Trophoblast cell (in vitro differentiated cells and primary cell): ENCODE results near the gene PLAC8. TPM values are rescaled to one million over a fixed set of nuclear protein-coding genes. Genes with fewer than 3 reads are reported as not detected.
A peak's percentile ranks its signal among the peaks of the same experiment; 100 is the strongest.

Source experiments
- DNase-seq, 2 donors: peaks; one replicate each; pipeline ENCODE4 v3.0.0-alpha.2; 2016
- H2AFZ ChIP-seq: 2 replicates; pipeline ENCODE4 v1.6.1; 2013; ENCODE audit warnings: low read length, moderate library complexity, mild to moderate bottlenecking; ENCODE audit not compliant: insufficient read depth, poor library complexity
- H2AK5ac ChIP-seq: 2 replicates; pipeline ENCODE4 v1.6.1; 2013; ENCODE audit warnings: mild to moderate bottlenecking, low read length
- H2BK120ac ChIP-seq: 2 replicates; pipeline ENCODE4 v1.6.1; 2013; ENCODE audit warnings: low read length, mild to moderate bottlenecking, moderate library complexity; ENCODE audit not compliant: insufficient read depth, poor library complexity
- H2BK12ac ChIP-seq: 2 replicates; pipeline ENCODE4 v1.6.1; 2013; ENCODE audit warnings: mild to moderate bottlenecking, low read length, moderate library complexity
- H2BK5ac ChIP-seq: 2 replicates; pipeline ENCODE4 v1.6.1; 2013; ENCODE audit warnings: low read length, low read depth, moderate library complexity, mild to moderate bottlenecking; ENCODE audit not compliant: poor library complexity
- H3K14ac ChIP-seq: 2 replicates; pipeline ENCODE4 v1.6.1; 2013; ENCODE audit warnings: mild to moderate bottlenecking, low read length
- H3K18ac ChIP-seq: 2 replicates; pipeline ENCODE4 v1.6.1; 2013; ENCODE audit warnings: mild to moderate bottlenecking, low read length
- H3K23ac ChIP-seq: 2 replicates; pipeline ENCODE4 v1.6.1; 2013; ENCODE audit warnings: low read length
- H3K27ac ChIP-seq: 2 replicates; pipeline ENCODE4 v1.5.1; 2013; ENCODE audit warnings: low read depth, mild to moderate bottlenecking, inconsistent platforms, low read length, moderate library complexity
- H3K27me3 ChIP-seq: 2 replicates; pipeline ENCODE4 v1.6.1; 2013; ENCODE audit warnings: inconsistent platforms, mild to moderate bottlenecking, low read length, moderate library complexity; ENCODE audit not compliant: insufficient read depth
- H3K36me3 ChIP-seq, 2 experiments: 1 replicate in 1 of 2; 2 replicates in 1 of 2; pipeline ENCODE4 v1.6.1; 2013; ENCODE audit warnings: low read length in 2 of 2, mild to moderate bottlenecking in 2 of 2, moderate library complexity in 1 of 2; ENCODE audit not compliant: insufficient read depth in 2 of 2, control insufficient read depth in 1 of 2
- H3K4ac ChIP-seq: 2 replicates; pipeline ENCODE4 v1.6.1; 2013; ENCODE audit warnings: low read depth, mild to moderate bottlenecking, low read length, moderate library complexity
- H3K4me1 ChIP-seq, 2 experiments: 1 replicate in 1 of 2; 2 replicates in 1 of 2; pipeline ENCODE4 v1.6.1; 2013; ENCODE audit warnings: low read length in 2 of 2, mild to moderate bottlenecking in 2 of 2, moderate library complexity in 1 of 2; ENCODE audit not compliant: insufficient read depth in 2 of 2, control insufficient read depth in 1 of 2
- H3K4me2 ChIP-seq: 2 replicates; pipeline ENCODE4 v1.6.1; 2013; ENCODE audit warnings: inconsistent platforms, mild to moderate bottlenecking, low read length, moderate library complexity
- H3K4me3 ChIP-seq: 2 replicates; pipeline ENCODE4 v1.5.1; 2013; ENCODE audit warnings: mild to moderate bottlenecking, low read depth, low read length, inconsistent platforms
- H3K79me1 ChIP-seq: one replicate; pipeline ENCODE4 v1.6.1; 2013; ENCODE audit warnings: low read length
- H3K79me2 ChIP-seq: 2 replicates; pipeline ENCODE4 v1.6.1; 2013; ENCODE audit warnings: low read length, mild to moderate bottlenecking; ENCODE audit not compliant: control insufficient read depth, insufficient read depth, poor library complexity
- H3K9ac ChIP-seq: 2 replicates; pipeline ENCODE4 v1.6.1; 2013; ENCODE audit warnings: mild to moderate bottlenecking, low read length
- H3K9me3 ChIP-seq: 2 replicates; pipeline ENCODE4 v1.6.1; 2013; ENCODE audit warnings: low read depth, mild to moderate bottlenecking, control low read depth, inconsistent platforms, low read length; ENCODE audit not compliant: insufficient read depth
- H4K12ac ChIP-seq: 2 replicates; pipeline ENCODE4 v1.6.1; 2013; ENCODE audit warnings: low read depth, mild to moderate bottlenecking, low read length, moderate library complexity
- H4K8ac ChIP-seq: 2 replicates; pipeline ENCODE4 v1.6.1; 2013; ENCODE audit warnings: low read depth, mild to moderate bottlenecking, low read length, moderate library complexity
- H4K91ac ChIP-seq: one replicate; pipeline ENCODE4 v1.6.1; 2013; ENCODE audit warnings: low read depth, mild to moderate bottlenecking, low read length, moderate library complexity
- WGBS: extraction: QIAGEN DNeasy Blood & Tissue Kit; methylation state at CpG from one replicate; pipeline ENCODE4 v1.1.7; 2013; ENCODE audit warnings: missing lambda C conversion rate; ENCODE audit not compliant: insufficient read length, insufficient coverage; ENCODE audit errors: extremely low coverage; 5-methylcytosine and 5-hydroxymethylcytosine counted together
- polyA plus RNA-seq: library from polyadenylated mRNA; stranded (reverse); fragments of 200-250 nt; gene quantifications from 2 replicates; pipeline ENCODE4 v1.2.3, GENCODE V29; 2013

Gene PLAC8
- 41.9 and 45.7 TPM in 2 replicates for polyA plus RNA-seq

DNA sequence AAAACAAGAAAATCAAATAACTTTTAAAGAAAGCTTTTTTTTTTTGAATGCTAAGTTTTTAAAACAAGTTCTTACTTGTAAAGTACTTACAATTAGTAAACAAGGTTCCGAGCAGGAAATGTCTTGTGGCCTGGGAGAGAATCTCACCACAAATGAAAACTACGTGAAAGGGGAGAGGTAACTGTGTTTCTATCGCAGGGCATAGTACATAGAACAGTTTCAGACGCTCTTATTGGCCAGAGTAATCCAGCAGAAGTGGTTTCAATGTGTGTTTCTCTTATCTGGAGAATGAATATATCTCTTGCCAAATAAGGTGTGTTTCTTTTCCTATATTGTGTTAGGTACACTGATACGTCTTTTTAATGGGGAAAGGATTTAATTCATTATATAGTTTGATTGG is at the start of gene PLAC8:
Gene PLAC8, minus strand, starts transcription at position 154 of the 400 bp plus-strand sequence. CDS start 6,808 bp downstream, outside the sequence.
- DNase-seq: peak; percentile 62 to 82
- H3K27ac ChIP-seq: peak within 1 kb of the TSS; percentile 78
- peaks cover 1% of the 10 kb centered on the region for H3K9me3 ChIP-seq
- peak within 1 kb of the TSS; percentile 81 for H4K8ac ChIP-seq
- H4K91ac ChIP-seq: peak within 1 kb of the TSS; percentile 92
- no peak within 1 kb of the TSS for H3K9ac ChIP-seq
- H3K4ac ChIP-seq: no peak within 1 kb of the TSS
- no peak within 1 kb of the TSS for H3K4me3 ChIP-seq
- peak within 1 kb of the TSS; percentile 52 for H3K4me2 ChIP-seq
- H3K14ac ChIP-seq: peak within 1 kb of the TSS; percentile 90
- no peak within 1 kb of the TSS for H3K23ac ChIP-seq
- H3K4me1 ChIP-seq: peaks cover 5 to 12% of the 10 kb centered on the region in 2 experiments
- H2AFZ ChIP-seq: no peak within 1 kb of the TSS
- H2BK12ac ChIP-seq: peak within 1 kb of the TSS; percentile 97
- WGBS: no CpG with 5 or more reads among the region's 5 CpGs
- H3K36me3 ChIP-seq: no peaks in the 10 kb centered on the region
- peaks cover 4% of the 10 kb centered on the region for H3K79me2 ChIP-seq
- H4K12ac ChIP-seq: no peak within 1 kb of the TSS
- H2BK120ac ChIP-seq: peak within 1 kb of the TSS; percentile 96
- H3K18ac ChIP-seq: peak within 1 kb of the TSS; percentile 63
- no peak within 1 kb of the TSS for H2AK5ac ChIP-seq
- no peaks in the 10 kb centered on the region for H3K27me3 ChIP-seq
- peaks cover 13% of the 10 kb centered on the region for H3K79me1 ChIP-seq
- peak within 1 kb of the TSS; percentile 94 for H2BK5ac ChIP-seq

GRCh38 chr4:83153417-83153816 is 38.9 kb upstream of the PLAC8 start:
- Histone ChIP-seq H2AFZ (no peak overlapping the region), H2BK120ac (no peak overlapping the region), H2AK5ac (no peak overlapping the region), H4K12ac (no peak overlapping the region), H4K8ac (no peak overlapping the region), H3K4me3 (no peak overlapping the region), H3K27ac (no peak overlapping the region), H3K36me3 (no peaks in the 10 kb centered on the region), H3K9me3 (peaks cover 2% of the 10 kb centered on the region), H3K4me1 (peaks cover 0 to 3% of the 10 kb centered on the region in 2 experiments), H3K9ac (no peak overlapping the region), H3K23ac (no peak overlapping the region), H3K79me1 (peaks cover 3% of the 10 kb centered on the region), H3K4me2 (no peak overlapping the region), H2BK12ac (no peak overlapping the region), H3K18ac (no peak overlapping the region), H3K14ac (no peak overlapping the region), H3K27me3 (no peaks in the 10 kb centered on the region), H3K79me2 (no peaks in the 10 kb centered on the region), H3K4ac (no peak overlapping the region), H2BK5ac (no peak overlapping the region), H4K91ac (no peak overlapping the region)
- WGBS: no CpG with 5 or more reads among the region's 2 CpGs
- peak in 1 of 2 donors; percentile 20 for DNase-seq

DNA sequence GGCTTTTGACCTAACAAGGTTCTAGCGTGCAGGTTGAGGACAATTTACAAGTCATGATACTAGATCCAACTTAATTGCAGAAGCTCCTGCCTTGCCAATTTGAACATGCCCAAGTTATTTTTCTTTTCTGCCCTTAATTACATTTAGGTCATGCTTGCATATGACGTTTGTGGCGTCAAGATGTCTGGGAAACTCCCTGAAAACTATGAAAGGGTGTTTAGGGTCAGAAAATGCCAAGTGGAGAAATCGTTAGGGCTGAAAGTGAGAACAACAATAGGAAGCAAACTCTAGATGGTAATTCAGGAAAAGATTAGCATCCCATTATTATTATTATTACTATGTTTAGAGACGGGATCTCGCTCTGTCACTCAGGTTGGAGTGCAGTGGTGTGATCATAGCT is 38.2 kb upstream of the PLAC8 start:
- no peak overlapping the region for H4K8ac ChIP-seq
- H3K4ac ChIP-seq: no peak overlapping the region
- no peak overlapping the region for H3K18ac ChIP-seq
- H3K4me2 ChIP-seq: no peak overlapping the region
- H3K23ac ChIP-seq: no peak overlapping the region
- H3K4me1 ChIP-seq: peaks cover 0 to 3% of the 10 kb centered on the region in 2 experiments
- no peak for DNase-seq
- H2AK5ac ChIP-seq: no peak overlapping the region
- no peak overlapping the region for H2BK5ac ChIP-seq
- peaks cover 2% of the 10 kb centered on the region for H3K9me3 ChIP-seq
- no peaks in the 10 kb centered on the region for H3K27me3 ChIP-seq
- no peak overlapping the region for H3K14ac ChIP-seq
- H2AFZ ChIP-seq: no peak overlapping the region
- no peak overlapping the region for H3K9ac ChIP-seq
- WGBS: no CpG with 5 or more reads among the region's 6 CpGs
- H3K36me3 ChIP-seq: no peaks in the 10 kb centered on the region
- no peak overlapping the region for H4K12ac ChIP-seq
- no peak overlapping the region for H2BK12ac ChIP-seq
- no peak overlapping the region for H4K91ac ChIP-seq
- peaks cover 3% of the 10 kb centered on the region for H3K79me1 ChIP-seq
- no peak overlapping the region for H3K4me3 ChIP-seq
- H3K79me2 ChIP-seq: no peaks in the 10 kb centered on the region
- no peak overlapping the region for H2BK120ac ChIP-seq
- H3K27ac ChIP-seq: no peak overlapping the region

DNA sequence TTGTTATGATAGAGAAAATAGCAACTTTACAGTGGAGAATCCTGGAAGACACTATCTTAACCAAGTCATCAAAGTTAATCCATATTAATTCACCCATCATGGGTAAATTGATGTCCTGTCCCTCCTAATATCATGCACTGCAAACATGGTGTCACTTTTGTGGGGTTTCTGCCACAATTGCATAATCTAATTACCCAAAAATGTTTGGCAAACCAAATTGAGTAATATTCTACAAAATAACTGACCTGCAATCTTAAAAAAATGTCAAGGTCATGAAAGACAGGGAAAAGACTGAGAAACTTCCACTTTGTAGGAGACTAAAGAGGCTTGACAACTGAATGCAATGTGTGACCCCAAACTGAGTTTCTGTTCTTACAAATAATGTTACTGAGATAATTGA is 37.1 kb upstream of the PLAC8 start:
- Histone ChIP-seq H3K4me2 (no peak overlapping the region), H3K27ac (no peak overlapping the region), H3K4me1 (peaks cover 0 to 3% of the 10 kb centered on the region in 2 experiments), H3K36me3 (no peaks in the 10 kb centered on the region), H3K27me3 (no peaks in the 10 kb centered on the region), H2BK120ac (no peak overlapping the region), H3K23ac (no peak overlapping the region), H3K79me1 (peaks cover 3% of the 10 kb centered on the region), H3K14ac (no peak overlapping the region), H3K9ac (no peak overlapping the region), H4K8ac (no peak overlapping the region), H3K18ac (no peak overlapping the region), H4K12ac (no peak overlapping the region), H2BK5ac (no peak overlapping the region), H3K9me3 (peaks cover 2% of the 10 kb centered on the region), H2BK12ac (no peak overlapping the region), H3K79me2 (no peaks in the 10 kb centered on the region), H3K4me3 (no peak overlapping the region), H4K91ac (no peak overlapping the region), H2AK5ac (no peak overlapping the region), H3K4ac (no peak overlapping the region), H2AFZ (no peak overlapping the region)
- no peak for DNase-seq
